Transverse colon (tissue), 4 donors: ENCODE measurements around the gene ANO7. TPM values are rescaled to one million over a fixed set of nuclear protein-coding genes. Genes with fewer than 3 reads are reported as not detected.

Experiments
- DNase-seq: peaks from one replicate; pipeline ENCODE4 v3.0.0-alpha.2; 2019
- H3K27ac ChIP-seq, 4 donors: fragments of 200-600 bp; sonication (generic); 2 replicates each; pipeline ENCODE4 v1.5.1; 2016 to 2018; ENCODE audit warnings: inconsistent platforms in 4 of 4
- H3K27me3 ChIP-seq: fragments of 200-600 bp; sonication (generic); 2 replicates; pipeline ENCODE4 v1.5.1; 2017; ENCODE audit warnings: inconsistent platforms
- H3K36me3 ChIP-seq, 4 donors: fragments of 200-600 bp; sonication (generic); 2 replicates each; pipeline ENCODE4 v1.5.1; 2017 to 2019; ENCODE audit warnings: inconsistent platforms in 4 of 4
- H3K4me1 ChIP-seq, 4 donors: fragments of 200-600 bp; sonication (generic); 2 replicates each; pipeline ENCODE4 v1.5.1; 2017 to 2020; ENCODE audit warnings: inconsistent platforms in 4 of 4
- H3K4me3 ChIP-seq, 4 donors: fragments of 200-600 bp; sonication (generic); 1 replicate in 1 of 4; 2 replicates in 3 of 4; pipeline versions ENCODE4 v1.5.1 to v1.6.1; 2017 to 2019; ENCODE audit warnings: inconsistent platforms in 4 of 4
- H3K9me3 ChIP-seq, 2 donors: fragments of 200-600 bp; sonication (generic); 2 replicates each; pipeline ENCODE4 v1.5.1; 2017 to 2019; ENCODE audit warnings: inconsistent platforms in 2 of 2
- CTCF ChIP-seq, 5 experiments: fragments of 200-600 bp in 3 of 5; fragments of 450-650 bp in 2 of 5; sonication (generic) in 3 of 5; IDR thresholded peaks; 1 replicate in 2 of 5; 2 replicates in 3 of 5; pipeline ENCODE4 v1.5.1; 2016 to 2017; ENCODE audit warnings: antibody characterized with exemption in 5 of 5, inconsistent platforms in 3 of 5, mild to moderate bottlenecking in 2 of 5, moderate library complexity in 1 of 5
- EP300 ChIP-seq: sonication (generic); formaldehyde crosslinking; IDR thresholded peaks from one replicate; pipeline ENCODE4 v1.6.1; 2017; ENCODE audit warnings: antibody characterized with exemption, low read depth
- POLR2A ChIP-seq: fragments of 450-650 bp; IDR thresholded peaks from one replicate; pipeline ENCODE4 v1.6.1; 2016; ENCODE audit warnings: antibody characterized with exemption, mild to moderate bottlenecking, moderate library complexity
- POLR2AphosphoS5 ChIP-seq, 3 donors: sonication (generic); formaldehyde crosslinking; IDR thresholded peaks; one replicate each; pipeline ENCODE4 v1.6.1; 2016; ENCODE audit warnings: antibody characterized with exemption in 3 of 3
- WGBS, 2 donors: methylation state at CpG; one replicate each; pipeline ENCODE4 v1.1.5; 2018; ENCODE audit warnings: low coverage in 1 of 2; 5-methylcytosine and 5-hydroxymethylcytosine counted together
- in situ Hi-C, 4 donors: fragments of 200-750 bp; cut with MboI; loops; one replicate each; pipeline versions ENCODE4 v1.15.0 to v1.15.1; 2017; ENCODE audit warnings: low sequenced_read_pairs in 3 of 4, low pct_ligation_motif_present in 1 of 4, low pct_unique_long_range_greater_than_20kb in 1 of 4
- intact Hi-C: fragments of 100-400 bp; cut with DNase I; formaldehyde crosslinking; loops from one replicate; pipeline ENCODE4 v1.15.1; 2023; ENCODE audit warnings: low total_unique reads
- total RNA-seq, 4 donors: library from RNA; depleted of rRNA; stranded (reverse); fragments of >200 nt; gene quantifications; one replicate each; pipeline ENCODE4 v1.1.0, GENCODE V29; 2016

ANO7 gene
- total RNA-seq, 4 donors from 2014 or later, result 37.2 to 202 (median 71.0) TPM

- WGBS, 2 donors, result 97% methylated on average over 3 of the region's 3 CpGs; no CpG with 5 or more reads in 1 of the 2 donors
- intact Hi-C loops, result no loop called here
Measured at GRCh38 chr2:241182126-241182525, 6.4 kb upstream of the ANO7 start.

GRCh38 chr2:241182531-241183133 lies 5.8 kb upstream of the ANO7 start:
- in situ Hi-C loops, result no loop called here
- TF ChIP-seq CTCF (IDR thresholded peaks at IDR 0.05) (no peak), EP300 (no peak), POLR2AphosphoS5 (IDR thresholded peaks at IDR 0.05) (no peak), POLR2A (no peak)
- peaks cover 0 to 6% (median 2%) of the 10 kb centered on the region in 4 donors for H3K36me3 ChIP-seq
- 89% methylated on average over 28 of the region's 28 CpGs; no CpG with 5 or more reads in 1 of the 2 donors for WGBS, 2 donors
- DNase-seq, result no peak
- no peak overlapping the region for H3K4me3 ChIP-seq
- H3K9me3 ChIP-seq, result no peaks in the 10 kb centered on the region
- no peaks in the 10 kb centered on the region for H3K27me3 ChIP-seq
- intact Hi-C loops, result no loop called here
- H3K27ac ChIP-seq, result no peak overlapping the region
- H3K4me1 ChIP-seq, result no peaks in the 10 kb centered on the region

More at GRCh38 chr2:241182126-241182525, 6.4 kb upstream of the ANO7 start:
- Histone ChIP-seq H3K4me3 (no peak overlapping the region), H3K4me1 (no peaks in the 10 kb centered on the region), H3K27me3 (no peaks in the 10 kb centered on the region), H3K36me3 (peaks cover 0 to 6% (median 2%) of the 10 kb centered on the region in 4 donors), H3K9me3 (no peaks in the 10 kb centered on the region), H3K27ac (no peak overlapping the region)
- in situ Hi-C loops, result no loop called here
- DNase-seq, result no peak
- TF ChIP-seq CTCF (IDR thresholded peaks at IDR 0.05), result no peak
- no peak for TF ChIP-seq POLR2AphosphoS5 (IDR thresholded peaks at IDR 0.05)
- TF ChIP-seq POLR2A, result no peak
- no peak for TF ChIP-seq EP300

DNA sequence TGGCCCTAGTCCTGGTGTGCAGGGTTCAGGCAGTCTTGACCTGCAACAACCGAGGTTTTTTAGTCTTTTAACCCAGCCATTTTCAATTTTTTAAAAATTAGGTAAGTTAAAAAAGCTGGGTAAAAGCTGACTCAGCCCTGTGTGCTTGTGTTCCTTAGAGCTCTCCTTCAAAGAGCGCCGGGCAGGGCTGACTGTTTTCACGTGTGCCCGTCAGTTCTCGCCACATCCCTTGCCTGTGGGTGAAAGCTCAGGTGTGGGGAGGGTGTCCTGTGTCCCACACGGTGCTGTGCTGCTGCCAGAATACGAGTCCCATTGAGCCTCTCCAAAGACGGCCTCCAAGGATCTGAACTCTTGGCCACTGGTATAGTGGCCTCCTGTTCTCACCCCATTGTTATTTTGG lies 5.3 kb upstream of the ANO7 start:
- H3K9me3 ChIP-seq, result no peaks in the 10 kb centered on the region
- in situ Hi-C loops, result no loop called here
- no peak for TF ChIP-seq POLR2A
- TF ChIP-seq CTCF (IDR thresholded peaks at IDR 0.05), result no peak
- no peak for TF ChIP-seq EP300
- TF ChIP-seq POLR2AphosphoS5 (IDR thresholded peaks at IDR 0.05), result no peak
- H3K27ac ChIP-seq, result no peak overlapping the region
- intact Hi-C loops, result no loop called here
- peaks cover 0 to 3% (median 0%) of the 10 kb centered on the region in 4 donors for H3K4me1 ChIP-seq
- H3K27me3 ChIP-seq, result no peaks in the 10 kb centered on the region
- WGBS, 2 donors, result 88 to 96% methylated on average over 5 to 9 of the region's 9 CpGs
- no peak overlapping the region for H3K4me3 ChIP-seq
- no peak for DNase-seq
- H3K36me3 ChIP-seq, result peaks cover 0 to 6% (median 2%) of the 10 kb centered on the region in 4 donors

DNA sequence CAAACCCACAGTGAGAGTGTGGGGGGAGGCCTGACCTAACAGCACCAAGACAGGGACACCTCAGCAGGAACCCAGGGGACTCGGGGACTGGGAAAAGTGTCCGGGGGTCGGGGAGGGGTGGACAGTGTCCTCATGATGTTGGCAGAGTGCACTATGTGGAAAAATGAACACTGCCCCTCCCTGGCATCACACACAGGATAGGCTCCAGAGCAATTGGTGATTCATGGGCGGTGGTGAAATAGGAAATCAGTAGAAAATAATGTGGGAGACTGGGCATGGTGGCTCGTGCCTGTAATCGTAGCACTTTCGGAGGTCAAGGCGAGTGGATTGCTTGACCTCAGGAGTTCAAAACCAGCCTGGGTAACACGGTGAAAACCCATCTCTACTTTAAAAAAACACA lies 3.6 kb upstream of the ANO7 start:
- TF ChIP-seq CTCF (IDR thresholded peaks at IDR 0.05), result no peak
- TF ChIP-seq POLR2AphosphoS5 (IDR thresholded peaks at IDR 0.05), result no peak
- TF ChIP-seq EP300, result no peak
- no peak for TF ChIP-seq POLR2A
- no peak for DNase-seq
- Histone ChIP-seq H3K27me3 (no peaks in the 10 kb centered on the region), H3K36me3 (peaks cover 0 to 6% (median 0%) of the 10 kb centered on the region in 4 donors), H3K4me3 (no peak overlapping the region), H3K4me1 (peaks cover 0 to 3% (median 0%) of the 10 kb centered on the region in 4 donors), H3K9me3 (no peaks in the 10 kb centered on the region), H3K27ac (no peak overlapping the region)
- intact Hi-C loops, result no loop called here
- in situ Hi-C loops, result no loop called here
- 69 to 74% methylated on average over 5 to 9 of the region's 9 CpGs for WGBS, 2 donors
